Vagina (tissue), 2 donors: Measurements from ENCODE around the gene CABCOCO1. TPM values are rescaled to one million over a fixed set of nuclear protein-coding genes. Genes with fewer than 3 reads are reported as not detected.

Source experiments
- DNase-seq, 2 donors: peaks; one replicate each; pipeline ENCODE4 v3.0.0-alpha.2; 2017; ENCODE audit errors: extremely low spot score in 2 of 2
- H3K27ac ChIP-seq: fragments of 200-600 bp; sonication (generic); one replicate; pipeline ENCODE4 v1.5.1; 2019
- H3K27me3 ChIP-seq: fragments of 200-600 bp; sonication (generic); one replicate; pipeline ENCODE4 v1.5.1; 2019
- H3K36me3 ChIP-seq, 2 donors: fragments of 200-600 bp; sonication (generic); one replicate each; pipeline ENCODE4 v1.5.1; 2017 to 2019
- H3K4me1 ChIP-seq: fragments of 200-600 bp; sonication (generic); one replicate; pipeline ENCODE4 v1.5.1; 2019
- H3K4me3 ChIP-seq, 2 donors: fragments of 200-600 bp; sonication (generic); 1 replicate in 1 of 2; 2 replicates in 1 of 2; pipeline ENCODE4 v1.5.1; 2016 to 2019
- H3K9me3 ChIP-seq: fragments of 200-600 bp; sonication (generic); one replicate; pipeline ENCODE4 v1.5.1; 2019
- POLR2A ChIP-seq, 2 donors: fragments of 450-650 bp; IDR thresholded peaks; one replicate each; pipeline ENCODE4 v1.6.1; 2017; ENCODE audit warnings: antibody characterized with exemption in 2 of 2, mild to moderate bottlenecking in 2 of 2, moderate library complexity in 2 of 2
- POLR2AphosphoS5 ChIP-seq, 2 donors: sonication (generic); formaldehyde crosslinking; IDR thresholded peaks; one replicate each; pipeline ENCODE4 v1.9.0; 2017; ENCODE audit warnings: antibody characterized with exemption in 2 of 2, mild to moderate bottlenecking in 2 of 2, low read depth in 1 of 2; ENCODE audit not compliant: insufficient read depth in 1 of 2
- intact Hi-C: fragments of 100-400 bp; cut with DNase I; formaldehyde crosslinking; loops from one replicate; pipeline ENCODE4 v1.15.1; 2023
- total RNA-seq: library from RNA; depleted of rRNA; stranded (reverse); fragments of >200 nt; gene quantifications from one replicate; pipeline ENCODE4 v1.2.3, GENCODE V29; 2016
- TF ChIP-seq, protein P1 (sequence below), 3 experiments: fragments of 450-650 bp in 2 of 3; fragments of 200-600 bp in 1 of 3; sonication (generic) in 1 of 3; IDR thresholded peaks; one replicate each; pipeline ENCODE4 v1.5.1; 2017 to 2019; ENCODE audit warnings: antibody characterized with exemption in 3 of 3, mild to moderate bottlenecking in 2 of 3, moderate library complexity in 2 of 3

CABCOCO1 gene
- total RNA-seq, 1 donor from 2014 or later = not detected

DNA sequence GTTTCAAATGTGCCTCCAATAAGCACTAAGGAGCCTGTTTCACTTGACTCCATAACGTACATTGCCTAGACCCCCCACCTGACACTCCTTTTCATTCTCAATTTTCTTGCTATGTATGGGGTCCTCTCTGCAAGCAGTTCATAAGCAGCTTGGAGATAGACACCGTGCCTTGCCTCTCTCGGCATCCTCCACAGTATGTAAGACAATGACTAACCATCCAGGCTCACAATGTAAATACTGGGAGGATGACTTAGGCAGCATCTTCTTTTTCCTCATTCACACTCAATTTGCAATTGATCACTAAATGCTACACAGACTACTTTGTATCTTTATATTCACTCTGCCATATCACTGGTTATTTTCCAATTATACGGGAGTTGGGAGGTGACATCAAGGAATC lies 22.8 kb upstream of the CABCOCO1 start:
- Histone ChIP-seq H3K4me1 (peaks cover 6% of the 10 kb centered on the region), H3K36me3 (no peaks in the 10 kb centered on the region), H3K4me3 (no peak overlapping the region), H3K27ac (no peak overlapping the region), H3K9me3 (no peaks in the 10 kb centered on the region), H3K27me3 (no peaks in the 10 kb centered on the region)
- intact Hi-C loops = no loop called here
- DNase-seq = no peak
- TF ChIP-seq, protein P1, sequence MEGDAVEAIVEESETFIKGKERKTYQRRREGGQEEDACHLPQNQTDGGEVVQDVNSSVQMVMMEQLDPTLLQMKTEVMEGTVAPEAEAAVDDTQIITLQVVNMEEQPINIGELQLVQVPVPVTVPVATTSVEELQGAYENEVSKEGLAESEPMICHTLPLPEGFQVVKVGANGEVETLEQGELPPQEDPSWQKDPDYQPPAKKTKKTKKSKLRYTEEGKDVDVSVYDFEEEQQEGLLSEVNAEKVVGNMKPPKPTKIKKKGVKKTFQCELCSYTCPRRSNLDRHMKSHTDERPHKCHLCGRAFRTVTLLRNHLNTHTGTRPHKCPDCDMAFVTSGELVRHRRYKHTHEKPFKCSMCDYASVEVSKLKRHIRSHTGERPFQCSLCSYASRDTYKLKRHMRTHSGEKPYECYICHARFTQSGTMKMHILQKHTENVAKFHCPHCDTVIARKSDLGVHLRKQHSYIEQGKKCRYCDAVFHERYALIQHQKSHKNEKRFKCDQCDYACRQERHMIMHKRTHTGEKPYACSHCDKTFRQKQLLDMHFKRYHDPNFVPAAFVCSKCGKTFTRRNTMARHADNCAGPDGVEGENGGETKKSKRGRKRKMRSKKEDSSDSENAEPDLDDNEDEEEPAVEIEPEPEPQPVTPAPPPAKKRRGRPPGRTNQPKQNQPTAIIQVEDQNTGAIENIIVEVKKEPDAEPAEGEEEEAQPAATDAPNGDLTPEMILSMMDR (IDR thresholded peaks at IDR 0.05) = no peak
- TF ChIP-seq POLR2A (IDR thresholded peaks at IDR 0.05) (no peak), POLR2AphosphoS5 (IDR thresholded peaks at IDR 0.05; ENCODE audit: insufficient read depth in 1 of 2, low read depth in 1 of 2) (no peak)

- H3K27ac ChIP-seq = no peak overlapping the region
- TF ChIP-seq, protein P1 (IDR thresholded peaks at IDR 0.05) = no peak
- no peak for TF ChIP-seq POLR2AphosphoS5 (IDR thresholded peaks at IDR 0.05; ENCODE audit: insufficient read depth in 1 of 2, low read depth in 1 of 2)
- TF ChIP-seq POLR2A (IDR thresholded peaks at IDR 0.05) = no peak
- no peaks in the 10 kb centered on the region for H3K27me3 ChIP-seq
- no peak for DNase-seq
- no peaks in the 10 kb centered on the region for H3K9me3 ChIP-seq
- no peak overlapping the region for H3K4me3 ChIP-seq
- H3K36me3 ChIP-seq = no peaks in the 10 kb centered on the region
- peaks cover 6% of the 10 kb centered on the region for H3K4me1 ChIP-seq
- intact Hi-C loops = no loop called here
These were observed 21.9 kb upstream of the CABCOCO1 start for GRCh38 chr10:61640856-61641255.

GRCh38 chr10:61642150-61642571 lies 20.6 kb upstream of the CABCOCO1 start:
- Histone ChIP-seq H3K27me3 (no peaks in the 10 kb centered on the region), H3K36me3 (no peaks in the 10 kb centered on the region), H3K4me1 (peaks cover 6% of the 10 kb centered on the region), H3K27ac (no peak overlapping the region), H3K4me3 (no peak overlapping the region), H3K9me3 (no peaks in the 10 kb centered on the region)
- DNase-seq = no peak
- no peak for TF ChIP-seq POLR2A (IDR thresholded peaks at IDR 0.05)
- TF ChIP-seq, protein P1 (IDR thresholded peaks at IDR 0.05) = no peak
- TF ChIP-seq POLR2AphosphoS5 (IDR thresholded peaks at IDR 0.05; ENCODE audit: insufficient read depth in 1 of 2, low read depth in 1 of 2) = no peak
- intact Hi-C loops = no loop called here

DNA sequence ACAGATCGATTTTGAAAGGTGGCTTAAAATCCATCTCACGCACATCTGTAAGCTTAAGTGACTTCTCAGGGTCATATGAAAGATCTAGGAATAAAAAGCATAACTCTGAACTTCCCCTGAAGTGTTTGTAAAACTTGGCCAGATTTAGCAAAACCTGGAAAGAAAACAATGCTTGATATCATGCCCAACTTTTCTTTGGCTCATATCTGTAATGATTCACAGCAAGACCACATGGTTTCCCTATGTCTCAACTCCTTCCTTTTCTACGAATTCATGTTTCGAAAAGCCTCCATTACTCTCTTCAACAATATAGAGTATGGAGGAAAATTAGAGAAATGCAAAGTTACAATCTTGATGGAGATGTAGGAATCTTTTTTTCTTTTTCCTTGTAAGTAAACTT lies 20.1 kb upstream of the CABCOCO1 start:
- H3K4me1 ChIP-seq = peaks cover 6% of the 10 kb centered on the region
- no peak for DNase-seq
- no peak overlapping the region for H3K4me3 ChIP-seq
- no peaks in the 10 kb centered on the region for H3K9me3 ChIP-seq
- intact Hi-C loops = no loop called here
- TF ChIP-seq POLR2A (IDR thresholded peaks at IDR 0.05) = no peak
- peak in 1 of 2 donors; percentile 54 for TF ChIP-seq POLR2AphosphoS5 (IDR thresholded peaks at IDR 0.05; ENCODE audit: insufficient read depth in 1 of 2, low read depth in 1 of 2)
- H3K27me3 ChIP-seq = no peaks in the 10 kb centered on the region
- H3K36me3 ChIP-seq = no peaks in the 10 kb centered on the region
- H3K27ac ChIP-seq = no peak overlapping the region

DNA sequence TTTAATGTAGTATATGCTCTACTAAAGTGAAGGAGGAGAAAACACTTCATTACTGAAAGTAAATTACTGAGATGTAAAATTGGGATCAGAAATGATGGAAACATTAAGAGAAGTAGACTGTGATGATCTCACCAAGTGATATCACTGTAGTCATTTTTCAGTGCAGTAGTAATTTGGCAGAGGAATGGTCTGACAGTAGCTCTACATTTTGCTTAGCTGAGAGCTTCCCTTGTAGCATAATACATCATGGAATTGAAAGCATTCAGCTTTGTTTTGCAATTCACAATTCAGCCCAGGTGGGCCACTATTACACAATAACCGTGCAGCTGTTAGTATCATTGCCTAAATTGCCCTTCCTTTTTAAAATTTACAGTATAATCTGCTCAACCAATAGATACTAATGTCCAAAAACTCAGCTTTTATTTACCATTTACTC lies 19.4 kb upstream of the CABCOCO1 start:
- H3K27ac ChIP-seq = no peak overlapping the region
- H3K36me3 ChIP-seq = no peaks in the 10 kb centered on the region
- TF ChIP-seq POLR2A (IDR thresholded peaks at IDR 0.05) (no peak), POLR2AphosphoS5 (IDR thresholded peaks at IDR 0.05; ENCODE audit: insufficient read depth in 1 of 2, low read depth in 1 of 2) (no peak)
- TF ChIP-seq, protein P1 (IDR thresholded peaks at IDR 0.05) = no peak
- DNase-seq = no peak
- intact Hi-C loops = no loop called here
- H3K4me3 ChIP-seq = no peak overlapping the region
- no peaks in the 10 kb centered on the region for H3K9me3 ChIP-seq
- H3K27me3 ChIP-seq = no peaks in the 10 kb centered on the region
- H3K4me1 ChIP-seq = peaks cover 6% of the 10 kb centered on the region
